Progenitor cell of endocrine pancreas (in vitro differentiated cells): ENCODE data around the gene KCNK4. TPM values are rescaled to one million over a fixed set of nuclear protein-coding genes. Genes with fewer than 3 reads are reported as not detected.
"Not testable (repeated sequence)": the region's sequence is repeated elsewhere in the genome, so short reads cannot be mapped to it uniquely, and the experiment has no call there.

Experiments used
- DNase-seq: peaks from one replicate; pipeline ENCODE4 v3.0.0; 2021; ENCODE audit warnings: low spot score; ENCODE audit not compliant: unreplicated experiment
- H3K27ac Mint-ChIP-seq: 2 replicates; pipeline ENCODE4 v1.8.0; 2021; ENCODE audit warnings: mild to moderate bottlenecking, moderate library complexity, mixed read lengths
- H3K27me3 Mint-ChIP-seq: 2 replicates; pipeline ENCODE4 v1.8.0; 2021; ENCODE audit warnings: mixed read lengths
- H3K36me3 Mint-ChIP-seq: 2 replicates; pipeline ENCODE4 v1.8.0; 2022; ENCODE audit warnings: mixed read lengths; ENCODE audit not compliant: insufficient read depth
- H3K4me1 Mint-ChIP-seq: 2 replicates; pipeline ENCODE4 v1.8.0; 2021; ENCODE audit warnings: low read depth, mixed read lengths
- H3K4me3 Mint-ChIP-seq: 2 replicates; pipeline ENCODE4 v1.8.0; 2021; ENCODE audit warnings: low read depth, mild to moderate bottlenecking, moderate library complexity, mixed read lengths
- H3K9me3 Mint-ChIP-seq: 2 replicates; pipeline ENCODE4 v1.8.0; 2021; ENCODE audit warnings: low read depth, mixed read lengths
- CTCF ChIP-seq: fragments of 200-600 bp; sonication (generic); IDR thresholded peaks from one replicate; pipeline ENCODE4 v1.5.0; 2021; ENCODE audit warnings: antibody characterized with exemption, mild to moderate bottlenecking; ENCODE audit not compliant: unreplicated experiment
- total RNA-seq: library from RNA; stranded (reverse); gene quantifications from 2 replicates; pipeline ENCODE4 v1.2.1, GENCODE V29; 2021

KCNK4 gene
- total RNA-seq, 1 donor from 2014 or later: 0.62 TPM

GRCh38 chr11:64245401-64245796 is 45.7 kb upstream of the KCNK4 start:
- Mint-ChIP-seq H3K36me3 (peaks cover 4% of the 10 kb centered on the region), H3K9me3 (no peaks in the 10 kb centered on the region), H3K4me3 (peak overlapping the region; percentile 86), H3K27ac (peak overlapping the region; percentile 90), H3K4me1 (peaks cover 8% of the 10 kb centered on the region), H3K27me3 (peaks cover 3% of the 10 kb centered on the region)
- no peak for DNase-seq
- TF ChIP-seq CTCF: no peak

- H3K9me3 Mint-ChIP-seq: no peaks in the 10 kb centered on the region
- peaks cover 6% of the 10 kb centered on the region for H3K4me1 Mint-ChIP-seq
- H3K27me3 Mint-ChIP-seq: peaks cover 3% of the 10 kb centered on the region
- TF ChIP-seq CTCF: no peak
- H3K4me3 Mint-ChIP-seq: peak overlapping the region; percentile 86
- DNase-seq: no peak
- peak overlapping the region; percentile 90 for H3K27ac Mint-ChIP-seq
- peaks cover 4% of the 10 kb centered on the region for H3K36me3 Mint-ChIP-seq
Measured at GRCh38 chr11:64245797-64246620, 45.1 kb upstream of the KCNK4 start.

GRCh38 chr11:64246621-64246870 is 44.6 kb upstream of the KCNK4 start:
- H3K9me3 Mint-ChIP-seq, H3K36me3 Mint-ChIP-seq, H3K4me1 Mint-ChIP-seq, H3K27ac Mint-ChIP-seq, H3K27me3 Mint-ChIP-seq, DNase-seq: not testable (repeated sequence)
- peak overlapping the region; percentile 86 for H3K4me3 Mint-ChIP-seq

- peak within 1 kb of the TSS; percentile 86 for H3K4me3 Mint-ChIP-seq
- peaks cover 11% of the 10 kb centered on the region for H3K4me1 Mint-ChIP-seq
- no peaks in the 10 kb centered on the region for H3K9me3 Mint-ChIP-seq
- TF ChIP-seq CTCF: peak; percentile 36
- peaks cover 3% of the 10 kb centered on the region for H3K27me3 Mint-ChIP-seq
- peaks cover 4% of the 10 kb centered on the region for H3K36me3 Mint-ChIP-seq
- DNase-seq: peak; percentile 80
- peak within 1 kb of the TSS; percentile 95 for H3K27ac Mint-ChIP-seq
Measured at GRCh38 chr11:64246871-64247728, 44.0 kb upstream of the KCNK4 start, which contains the start of gene PPP1R14B. Gene PPP1R14B, minus strand, starts transcription at chr11:64246943. Its CDS starts 270 bp downstream, at chr11:64246673.

- peaks cover 11% of the 10 kb centered on the region for H3K4me1 Mint-ChIP-seq
- H3K9me3 Mint-ChIP-seq: no peaks in the 10 kb centered on the region
- peaks cover 3% of the 10 kb centered on the region for H3K27me3 Mint-ChIP-seq
- no peak for DNase-seq
- H3K27ac Mint-ChIP-seq: peak overlapping the region; percentile 78
- H3K4me3 Mint-ChIP-seq: peak overlapping the region; percentile 86
- peaks cover 4% of the 10 kb centered on the region for H3K36me3 Mint-ChIP-seq
- no peak for TF ChIP-seq CTCF
Measured at GRCh38 chr11:64247729-64248531, 43.2 kb upstream of the KCNK4 start.
